ENCODE measurements around the gene PPP2CA.

DNA sequence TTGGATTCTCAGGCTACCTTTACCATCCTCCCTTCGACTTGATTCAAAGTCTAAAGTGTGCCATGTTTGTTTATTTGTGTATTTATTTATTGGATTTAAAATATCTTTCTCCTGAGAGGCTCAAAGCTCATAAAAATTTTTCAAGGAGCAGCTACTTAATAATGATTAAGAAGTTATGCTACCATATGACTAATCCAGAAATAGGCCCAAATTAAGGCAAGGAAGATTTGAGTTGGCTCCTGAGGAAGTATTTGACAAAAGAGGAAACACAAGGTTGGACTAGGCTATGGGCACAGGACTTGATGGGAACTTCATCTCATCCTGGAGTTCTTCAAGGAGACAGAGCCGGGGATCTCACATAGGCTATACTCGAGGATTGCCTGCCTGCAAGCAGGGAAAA lies 22.4 kb upstream of the PPP2CA start:
- TF ChIP-seq, protein P1, sequence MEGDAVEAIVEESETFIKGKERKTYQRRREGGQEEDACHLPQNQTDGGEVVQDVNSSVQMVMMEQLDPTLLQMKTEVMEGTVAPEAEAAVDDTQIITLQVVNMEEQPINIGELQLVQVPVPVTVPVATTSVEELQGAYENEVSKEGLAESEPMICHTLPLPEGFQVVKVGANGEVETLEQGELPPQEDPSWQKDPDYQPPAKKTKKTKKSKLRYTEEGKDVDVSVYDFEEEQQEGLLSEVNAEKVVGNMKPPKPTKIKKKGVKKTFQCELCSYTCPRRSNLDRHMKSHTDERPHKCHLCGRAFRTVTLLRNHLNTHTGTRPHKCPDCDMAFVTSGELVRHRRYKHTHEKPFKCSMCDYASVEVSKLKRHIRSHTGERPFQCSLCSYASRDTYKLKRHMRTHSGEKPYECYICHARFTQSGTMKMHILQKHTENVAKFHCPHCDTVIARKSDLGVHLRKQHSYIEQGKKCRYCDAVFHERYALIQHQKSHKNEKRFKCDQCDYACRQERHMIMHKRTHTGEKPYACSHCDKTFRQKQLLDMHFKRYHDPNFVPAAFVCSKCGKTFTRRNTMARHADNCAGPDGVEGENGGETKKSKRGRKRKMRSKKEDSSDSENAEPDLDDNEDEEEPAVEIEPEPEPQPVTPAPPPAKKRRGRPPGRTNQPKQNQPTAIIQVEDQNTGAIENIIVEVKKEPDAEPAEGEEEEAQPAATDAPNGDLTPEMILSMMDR (IDR thresholded peaks at IDR 0.05 in 4 of 5, conservative IDR thresholded peaks at IDR 0.05 in 1 of 5), result no peak
- no peak for TF ChIP-seq POLR2A (IDR thresholded peaks at IDR 0.05)
